Endothelial cell of umbilical vein (primary cell): ENCODE measurements around the gene FURIN. TPM values are rescaled to one million over a fixed set of nuclear protein-coding genes. Genes with fewer than 3 reads are reported as not detected.

ENCODE experiments used
- BruUV-seq: library from RNA; stranded (reverse); fragments of 400-500 nt; replicated peaks from 2 replicates; lab custom pipeline; 2021; lab: Mats Ljungman, UMichigan
- CTCF ChIA-PET: fragments of 300-600, 350-600 bp; sonication (Branson Sonifier 250); formaldehyde crosslinking; loops from one replicate; lab custom pipeline; 2021; ENCODE audit warnings: antibody characterized with exemption, inconsistent platforms; lab: Charles Lee
- POLR2A ChIA-PET: fragments of 300-600, 350-600 bp; sonication (Branson Sonifier 250); formaldehyde crosslinking; loops from one replicate; lab custom pipeline; 2021; ENCODE audit warnings: antibody characterized with exemption, inconsistent platforms; lab: Charles Lee
- DNase-seq: peaks from one replicate; pipeline ENCODE4 v3.0.0-alpha.2; 2011; ENCODE audit warnings: low read depth, low spot score
- FAIRE-seq: peaks from 2 replicates; lab custom pipeline; 2011; peaks lifted over from hg19 to GRCh38; lab: Jason Lieb, UNC
- H2AFZ ChIP-seq: 2 replicates; pipeline ENCODE4 v1.6.0; 2012; ENCODE audit warnings: low read depth, low read length, control low read depth, inconsistent platforms
- H3K27ac ChIP-seq: 2 replicates; pipeline ENCODE4 v1.5.1; 2011; ENCODE audit warnings: low read depth, mild to moderate bottlenecking, control low read depth, low read length, moderate library complexity; ENCODE audit not compliant: insufficient read depth
- H3K27me3 ChIP-seq, 2 experiments: 2 replicates each; pipeline versions ENCODE4 v1.6.0 to v1.6.1; 2011; ENCODE audit warnings: low read length in 2 of 2, mixed read lengths in 1 of 2; ENCODE audit not compliant: control insufficient read depth in 2 of 2, insufficient read depth in 2 of 2
- H3K36me3 ChIP-seq, 2 experiments: 2 replicates in 1 of 2; 3 replicates in 1 of 2; pipeline ENCODE4 v1.5.1; 2011; ENCODE audit warnings: low read length in 2 of 2, mild to moderate bottlenecking in 1 of 2, moderate library complexity in 1 of 2; ENCODE audit not compliant: control insufficient read depth in 2 of 2, insufficient read depth in 2 of 2; ENCODE audit errors: extremely low read depth in 1 of 2
- H3K4me1 ChIP-seq: 3 replicates; pipeline ENCODE4 v1.5.1; 2011; ENCODE audit warnings: mild to moderate bottlenecking, low read length; ENCODE audit not compliant: control insufficient read depth, insufficient read depth; ENCODE audit errors: extremely low read depth
- H3K4me2 ChIP-seq: 2 replicates; pipeline ENCODE4 v1.6.1; 2011; ENCODE audit warnings: low read length, control low read depth, mixed read lengths; ENCODE audit not compliant: insufficient read depth
- H3K4me3 ChIP-seq, 3 experiments: fragments of 200-600 bp in 1 of 3; sonication (generic), shearing (Covaris generic) in 1 of 3; replicated peaks in 1 of 3; 2 replicates each; pipeline ENCODE4 v1.5.1; 2011 to 2016; ENCODE audit warnings: control low read depth in 3 of 3, low read length in 3 of 3, mild to moderate bottlenecking in 2 of 3, inconsistent platforms in 1 of 3, low read depth in 1 of 3, moderate library complexity in 1 of 3; ENCODE audit not compliant: insufficient read depth in 1 of 3
- H3K79me2 ChIP-seq: 2 replicates; pipeline ENCODE4 v1.6.0; 2012; ENCODE audit warnings: low read length, inconsistent platforms; ENCODE audit not compliant: control insufficient read depth, insufficient read depth
- H3K9ac ChIP-seq: replicated peaks from 2 replicates; pipeline ENCODE3; 2011; ENCODE audit warnings: low read length, control low read depth; ENCODE audit not compliant: insufficient read depth; ENCODE audit errors: extremely low read depth
- H3K9me1 ChIP-seq: replicated peaks from 3 replicates; pipeline ENCODE4 v1.6.0; 2011; ENCODE audit warnings: mild to moderate bottlenecking, low read length; ENCODE audit not compliant: control insufficient read depth, insufficient read depth; ENCODE audit errors: extremely low read depth
- H3K9me3 ChIP-seq: replicated peaks from 2 replicates; pipeline ENCODE4 v1.5.1; 2012; ENCODE audit warnings: low read length, inconsistent platforms; ENCODE audit not compliant: control insufficient read depth, insufficient read depth
- H4K20me1 ChIP-seq: replicated peaks from 2 replicates; pipeline ENCODE3; 2011; ENCODE audit warnings: mild to moderate bottlenecking, low read length; ENCODE audit not compliant: control insufficient read depth, insufficient read depth; ENCODE audit errors: extremely low read depth
- EZH2 ChIP-seq: IDR thresholded peaks from 2 replicates; pipeline ENCODE4 v1.6.1; 2012; ENCODE audit warnings: borderline replicate concordance, low read depth, mild to moderate bottlenecking, moderate library complexity, low read length, inconsistent platforms; ENCODE audit not compliant: severe bottlenecking
- FOS ChIP-seq: IDR thresholded peaks from 2 replicates; pipeline ENCODE4 v1.6.1; 2011; ENCODE audit warnings: mild to moderate bottlenecking, low read length, moderate library complexity, borderline replicate concordance; ENCODE audit not compliant: insufficient read depth
- GATA2 ChIP-seq: IDR thresholded peaks from 2 replicates; pipeline ENCODE4 v1.7.0; 2011; ENCODE audit warnings: low read depth, mild to moderate bottlenecking, moderate library complexity, mixed read lengths, low read length; ENCODE audit not compliant: insufficient read length, insufficient read depth
- JUN ChIP-seq: IDR thresholded peaks from 2 replicates; pipeline ENCODE4 v1.6.1; 2011; ENCODE audit warnings: borderline replicate concordance, low read depth; ENCODE audit not compliant: insufficient read length, insufficient read depth
- MYC ChIP-seq: IDR thresholded peaks from one replicate; pipeline ENCODE4 v1.6.1; 2011; ENCODE audit warnings: mild to moderate bottlenecking, low read depth, low read length
- POLR2A ChIP-seq: IDR thresholded peaks from 2 replicates; pipeline ENCODE4 v1.6.1; 2012; ENCODE audit warnings: low read depth, mild to moderate bottlenecking, control low read depth, low read length
- POLR2AphosphoS5 ChIP-seq: IDR thresholded peaks from 2 replicates; pipeline ENCODE4 v1.6.1; 2012; ENCODE audit warnings: low read depth, mild to moderate bottlenecking, control low read depth, low read length, moderate library complexity; ENCODE audit not compliant: insufficient read depth
- dilution Hi-C: fragments of 300-500 bp; cut with MboI; formaldehyde crosslinking; loops from one replicate; pipeline ENCODE4 v1.15.0; 2019; ENCODE audit warnings: low sequenced_read_pairs; ENCODE audit not compliant: extremely low pct_ligation_motif_present
- intact Hi-C: fragments of 100-400 bp; cut with micrococcal nuclease; formaldehyde crosslinking; loops from one replicate; pipeline ENCODE4 v1.10.0; 2022
- polyA plus RNA-seq, 4 experiments: library from polyadenylated mRNA; depleted of rRNA in 3 of 4; stranded (reverse) in 3 of 4; unstranded in 1 of 4; fragments of >200 nt; gene quantifications; 2 replicates each; pipeline versions ENCODE4 v1.2.1 to v1.2.3, GENCODE V29; 2011 to 2012; ENCODE audit warnings: missing spikeins in 1 of 4
- total RNA-seq: library from RNA; stranded (reverse); gene quantifications from 2 replicates; pipeline ENCODE4 v1.2.3, GENCODE V29; 2021
- TF ChIP-seq, protein P1 (sequence below): IDR thresholded peaks from 2 replicates; pipeline ENCODE4 v1.6.1; 2011; ENCODE audit not compliant: insufficient read depth, insufficient read length
- TF ChIP-seq, protein P2 (sequence below), 2 donors: IDR thresholded peaks; 1 replicate in 1 of 2; 2 replicates in 1 of 2; pipeline ENCODE4 v1.5.1; 2011; ENCODE audit warnings: low read length in 2 of 2, mild to moderate bottlenecking in 2 of 2, moderate library complexity in 2 of 2, control low read depth in 1 of 2, inconsistent platforms in 1 of 2, low read depth in 1 of 2; ENCODE audit not compliant: insufficient read depth in 1 of 2; ENCODE audit errors: extremely low read depth in 1 of 2

Gene FURIN
- total and polyA plus RNA-seq, 2 donors (not counting 3 experiments of a cell fraction or from before 2014, with no cell fraction given) = 77.4 to 131 TPM

DNA sequence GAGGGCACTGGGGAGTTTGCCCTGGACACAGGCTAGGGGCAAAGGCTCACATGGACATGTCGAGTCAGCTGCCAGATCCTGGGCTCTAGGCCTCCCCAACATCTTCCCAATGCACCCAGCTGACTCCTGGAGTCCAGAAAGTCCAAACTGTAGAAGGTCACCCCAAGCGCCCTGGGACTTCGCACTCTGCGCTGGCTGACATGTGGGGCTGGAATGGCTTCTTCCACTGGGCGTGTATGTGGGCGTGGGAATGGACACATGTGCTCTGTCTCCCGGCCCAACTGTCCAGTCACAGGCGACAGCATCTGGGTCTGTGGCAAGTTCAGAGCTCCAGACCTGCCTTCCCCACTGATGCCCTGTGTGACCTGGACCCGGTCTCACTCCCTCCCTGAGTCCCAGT, 13.2 kb upstream of the FURIN start:
- FAIRE-seq (no peak), DNase-seq (no peak)
- Histone ChIP-seq H4K20me1 (no peaks in the 10 kb centered on the region), H3K36me3 (no peaks in the 10 kb centered on the region), H3K9me1 (no peaks in the 10 kb centered on the region), H3K9me3 (no peaks in the 10 kb centered on the region), H3K79me2 (no peaks in the 10 kb centered on the region), H2AFZ (no peak overlapping the region), H3K4me1 (no peaks in the 10 kb centered on the region), H3K9ac (no peak overlapping the region), H3K27me3 (peaks cover 0 to 3% of the 10 kb centered on the region in 2 experiments), H3K4me3 (no peak overlapping the region), H3K4me2 (no peak overlapping the region), H3K27ac (no peak overlapping the region)
- dilution Hi-C loops = no loop called here
- CTCF ChIA-PET = no interaction called here
- POLR2A ChIA-PET = no interaction called here
- TF ChIP-seq POLR2A = no peak
- TF ChIP-seq JUN = no peak
- no peak for TF ChIP-seq GATA2
- TF ChIP-seq, protein P1, sequence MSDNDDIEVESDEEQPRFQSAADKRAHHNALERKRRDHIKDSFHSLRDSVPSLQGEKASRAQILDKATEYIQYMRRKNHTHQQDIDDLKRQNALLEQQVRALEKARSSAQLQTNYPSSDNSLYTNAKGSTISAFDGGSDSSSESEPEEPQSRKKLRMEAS = no peak
- TF ChIP-seq MYC = no peak
- TF ChIP-seq, protein P2, sequence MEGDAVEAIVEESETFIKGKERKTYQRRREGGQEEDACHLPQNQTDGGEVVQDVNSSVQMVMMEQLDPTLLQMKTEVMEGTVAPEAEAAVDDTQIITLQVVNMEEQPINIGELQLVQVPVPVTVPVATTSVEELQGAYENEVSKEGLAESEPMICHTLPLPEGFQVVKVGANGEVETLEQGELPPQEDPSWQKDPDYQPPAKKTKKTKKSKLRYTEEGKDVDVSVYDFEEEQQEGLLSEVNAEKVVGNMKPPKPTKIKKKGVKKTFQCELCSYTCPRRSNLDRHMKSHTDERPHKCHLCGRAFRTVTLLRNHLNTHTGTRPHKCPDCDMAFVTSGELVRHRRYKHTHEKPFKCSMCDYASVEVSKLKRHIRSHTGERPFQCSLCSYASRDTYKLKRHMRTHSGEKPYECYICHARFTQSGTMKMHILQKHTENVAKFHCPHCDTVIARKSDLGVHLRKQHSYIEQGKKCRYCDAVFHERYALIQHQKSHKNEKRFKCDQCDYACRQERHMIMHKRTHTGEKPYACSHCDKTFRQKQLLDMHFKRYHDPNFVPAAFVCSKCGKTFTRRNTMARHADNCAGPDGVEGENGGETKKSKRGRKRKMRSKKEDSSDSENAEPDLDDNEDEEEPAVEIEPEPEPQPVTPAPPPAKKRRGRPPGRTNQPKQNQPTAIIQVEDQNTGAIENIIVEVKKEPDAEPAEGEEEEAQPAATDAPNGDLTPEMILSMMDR (IDR thresholded peaks at IDR 0.05; ENCODE audit: extremely low read depth in 1 of 2, insufficient read depth in 1 of 2, low read depth in 1 of 2, low read length in 2 of 2) = no peak
- no peak for TF ChIP-seq POLR2AphosphoS5
- no peak for TF ChIP-seq FOS
- no peak for TF ChIP-seq EZH2
- no TSS peak for BruUV-seq
- intact Hi-C loops = no loop called here
